Adrenal gland (tissue), 12 donors: ENCODE measurements around the gene RNH1. TPM values are rescaled to one million over a fixed set of nuclear protein-coding genes. Genes with fewer than 3 reads are reported as not detected.

Source experiments
- DNase-seq, 7 donors: peaks; one replicate each; pipeline ENCODE4 v3.0.0-alpha.2; 2019 to 2020
- H3K27ac ChIP-seq, 5 donors: fragments of 200-600 bp; sonication (generic) in 4 of 5; 1 replicate in 3 of 5; 2 replicates in 2 of 5; pipeline versions ENCODE4 v1.5.1 to v1.8.0; 2016 to 2020; ENCODE audit warnings: mild to moderate bottlenecking in 1 of 5
- H3K27me3 ChIP-seq: fragments of 200-600 bp; 2 replicates; pipeline ENCODE4 v1.8.0; 2021
- H3K36me3 ChIP-seq, 2 donors: fragments of 200-600 bp; replicated peaks in 1 of 2; 1 replicate in 1 of 2; 2 replicates in 1 of 2; pipeline versions ENCODE4 v1.5.1 to v1.8.0; 2018 to 2022
- H3K4me1 ChIP-seq, 2 donors: fragments of 200-600 bp; replicated peaks in 1 of 2; 1 replicate in 1 of 2; 2 replicates in 1 of 2; pipeline versions ENCODE4 v1.5.1 to v1.8.0; 2018 to 2021
- H3K4me3 ChIP-seq, 4 donors: fragments of 200-600 bp; sonication (generic) in 3 of 4; one replicate each; pipeline ENCODE4 v1.5.1; 2016 to 2018
- H3K9me3 ChIP-seq, 3 donors: fragments of 200-600 bp; sonication (generic) in 1 of 3; replicated peaks in 1 of 3; 1 replicate in 2 of 3; 2 replicates in 1 of 3; pipeline versions ENCODE4 v1.5.1 to v1.8.0; 2016 to 2021
- POLR2A ChIP-seq, 2 donors: fragments of 450-650 bp; IDR thresholded peaks; one replicate each; pipeline ENCODE4 v1.6.1; 2017; ENCODE audit warnings: antibody characterized with exemption in 2 of 2, mild to moderate bottlenecking in 2 of 2, moderate library complexity in 1 of 2
- WGBS, 4 donors: extraction: QIAGEN DNeasy Blood & Tissue Kit in 2 of 4; methylation state at CpG; one replicate each; pipeline versions ENCODE4 v1.1.5 to v1.1.7; 2013 to 2017; 5-methylcytosine and 5-hydroxymethylcytosine counted together
- intact Hi-C, 2 donors: fragments of 100-400 bp; cut with DNase I; formaldehyde crosslinking; loops; one replicate each; pipeline versions ENCODE4 v1.14.1 to v1.15.0; 2022 to 2023
- polyA plus RNA-seq, 3 donors: library from polyadenylated mRNA; stranded (reverse); fragments of 200-250 nt in 2 of 3; fragments of 350-450 nt in 1 of 3; fragmentation: Illumina TruSeq in 1 of 3; extraction: RNeasy Lipid Tissue Mini Kit (QIAGEN cat#74804) in 1 of 3; gene quantifications; one replicate each; pipeline ENCODE4 v1.2.3, GENCODE V29; 2013 to 2014
- total RNA-seq, 9 donors: library from RNA; depleted of rRNA in 4 of 9; stranded (reverse); fragments of >200 nt in 4 of 9; fragments of 120-200 nt in 1 of 9; fragmentation: NEBNext Ultra II Directional in 1 of 9; extraction: Animal tissue kit (Norgen Biotek cat#: 25700) in 1 of 9; gene quantifications; one replicate each; pipeline versions ENCODE4 v1.1.0 to v1.2.4, GENCODE V29; 2013 to 2023
- TF ChIP-seq, protein P1 (sequence below), 6 experiments: fragments of 450-650 bp in 4 of 6; fragments of 200-600 bp in 2 of 6; sonication (generic) in 1 of 6; IDR thresholded peaks; 1 replicate in 5 of 6; 2 replicates in 1 of 6; pipeline versions ENCODE4 v1.5.1 to v1.8.0; 2016 to 2021; ENCODE audit warnings: antibody characterized with exemption in 6 of 6, mild to moderate bottlenecking in 2 of 6, moderate library complexity in 1 of 6
- donor health status: healthy with polysubstance abuse.
- donor health status: Bipolar disorder and iron deficiency.
- donor health status: DM: yes; HTN: yes; CAD: no.
- donor health status: DM: no; HTN: no; CAD: no.
- donor health status: DM: no; HTN: no; CAD: no.
- donor health status: DM: yes; HTN: yes; CAD: no.

RNH1 gene
- total and polyA plus RNA-seq, 12 donors: 36.3 to 342 (median 205) TPM

DNA sequence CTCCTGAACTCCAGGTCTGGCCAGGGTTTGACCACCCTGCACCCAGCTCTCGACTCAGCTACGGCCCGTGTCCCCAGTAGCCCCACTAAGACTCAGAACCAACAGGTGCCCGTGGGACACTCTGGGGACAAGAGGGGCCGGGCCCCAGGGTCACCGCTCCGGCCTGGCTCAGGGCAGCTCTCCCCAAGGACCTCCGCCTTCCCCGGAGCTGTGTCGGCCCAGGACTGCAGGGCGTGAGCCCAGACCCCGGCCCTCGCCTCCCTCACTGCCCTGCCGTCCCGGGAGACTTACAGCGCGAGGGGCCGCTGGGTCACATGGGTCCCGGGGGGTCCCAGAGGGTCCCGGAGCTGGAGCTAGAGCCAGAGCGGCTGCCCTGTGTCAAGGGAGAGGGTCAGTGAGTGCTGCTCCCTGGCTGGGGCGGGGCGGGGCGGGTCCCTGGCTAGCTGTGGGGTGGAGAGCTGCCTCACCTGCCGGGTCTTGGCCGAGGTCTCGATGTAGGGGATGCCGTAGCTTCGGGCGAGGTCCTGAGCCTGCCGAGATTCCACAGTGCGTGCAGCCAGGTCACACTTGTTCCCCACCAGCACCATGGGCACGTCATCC, 26.0 kb upstream of the RNH1 start:
- Histone ChIP-seq H3K4me3 (no peak overlapping the region), H3K27ac (no peak overlapping the region), H3K4me1 (peaks cover 14 to 26% of the 10 kb centered on the region in 2 donors), H3K36me3 (peaks cover 0 to 27% of the 10 kb centered on the region in 2 donors), H3K9me3 (no peaks in the 10 kb centered on the region), H3K27me3 (no peaks in the 10 kb centered on the region)
- 93 to 97% (median 94%) methylated on average over 3 to 33 of the region's 33 CpGs for WGBS, 4 donors
- peak in 2 of 7 donors; percentile 14 to 22 for DNase-seq
- intact Hi-C loops: no loop called here
- TF ChIP-seq POLR2A (IDR thresholded peaks at IDR 0.05): no peak
- TF ChIP-seq, protein P1, sequence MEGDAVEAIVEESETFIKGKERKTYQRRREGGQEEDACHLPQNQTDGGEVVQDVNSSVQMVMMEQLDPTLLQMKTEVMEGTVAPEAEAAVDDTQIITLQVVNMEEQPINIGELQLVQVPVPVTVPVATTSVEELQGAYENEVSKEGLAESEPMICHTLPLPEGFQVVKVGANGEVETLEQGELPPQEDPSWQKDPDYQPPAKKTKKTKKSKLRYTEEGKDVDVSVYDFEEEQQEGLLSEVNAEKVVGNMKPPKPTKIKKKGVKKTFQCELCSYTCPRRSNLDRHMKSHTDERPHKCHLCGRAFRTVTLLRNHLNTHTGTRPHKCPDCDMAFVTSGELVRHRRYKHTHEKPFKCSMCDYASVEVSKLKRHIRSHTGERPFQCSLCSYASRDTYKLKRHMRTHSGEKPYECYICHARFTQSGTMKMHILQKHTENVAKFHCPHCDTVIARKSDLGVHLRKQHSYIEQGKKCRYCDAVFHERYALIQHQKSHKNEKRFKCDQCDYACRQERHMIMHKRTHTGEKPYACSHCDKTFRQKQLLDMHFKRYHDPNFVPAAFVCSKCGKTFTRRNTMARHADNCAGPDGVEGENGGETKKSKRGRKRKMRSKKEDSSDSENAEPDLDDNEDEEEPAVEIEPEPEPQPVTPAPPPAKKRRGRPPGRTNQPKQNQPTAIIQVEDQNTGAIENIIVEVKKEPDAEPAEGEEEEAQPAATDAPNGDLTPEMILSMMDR (IDR thresholded peaks at IDR 0.05): no peak

GRCh38 chr11:532527-532985, 25.5 kb upstream of the RNH1 start:
- H3K36me3 ChIP-seq: peaks cover 0 to 27% of the 10 kb centered on the region in 2 donors
- DNase-seq: no peak
- H3K9me3 ChIP-seq: no peaks in the 10 kb centered on the region
- no peak overlapping the region for H3K27ac ChIP-seq
- TF ChIP-seq POLR2A (IDR thresholded peaks at IDR 0.05): no peak
- TF ChIP-seq, protein P1 (IDR thresholded peaks at IDR 0.05): no peak
- intact Hi-C loops: no loop called here
- no peak overlapping the region for H3K4me3 ChIP-seq
- H3K27me3 ChIP-seq: no peaks in the 10 kb centered on the region
- 87 to 89% (median 88%) methylated on average over 10 to 23 of the region's 23 CpGs for WGBS, 4 donors
- peaks cover 14 to 24% of the 10 kb centered on the region in 2 donors for H3K4me1 ChIP-seq

DNA sequence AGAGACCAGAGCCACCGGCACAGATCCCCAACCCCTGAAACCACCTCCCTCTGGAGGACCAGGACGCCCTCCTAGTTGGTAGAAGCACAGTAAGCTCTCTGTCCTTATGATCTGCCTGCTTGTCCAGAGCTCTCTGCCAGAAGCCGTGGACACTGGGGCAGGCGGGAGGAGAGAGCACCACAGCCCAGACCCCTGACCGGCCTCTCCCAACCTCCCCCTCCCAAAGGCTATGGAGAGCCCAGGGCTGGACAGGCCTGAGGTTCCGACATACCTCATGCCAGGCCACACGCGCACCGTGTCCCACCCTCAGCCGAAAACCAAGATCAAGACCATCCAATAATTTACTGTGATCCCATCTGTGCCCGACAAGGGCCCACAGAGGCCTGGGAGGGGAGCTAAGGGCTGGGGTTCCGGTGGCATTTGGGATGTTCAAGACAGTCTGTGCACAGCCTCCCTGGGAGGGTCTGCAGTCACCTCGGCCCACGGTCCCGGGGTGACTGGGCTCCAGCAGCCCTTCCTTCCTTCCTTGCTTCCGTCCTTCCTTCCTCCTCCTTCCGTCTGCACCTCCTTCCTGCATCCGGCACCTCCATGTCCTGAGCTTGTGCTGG, 25.0 kb upstream of the RNH1 start:
- H3K4me1 ChIP-seq: peaks cover 11 to 18% of the 10 kb centered on the region in 2 donors
- H3K4me3 ChIP-seq: no peak overlapping the region
- intact Hi-C loops: no loop called here
- H3K27ac ChIP-seq: no peak overlapping the region
- TF ChIP-seq, protein P1 (IDR thresholded peaks at IDR 0.05): no peak
- TF ChIP-seq POLR2A (IDR thresholded peaks at IDR 0.05): no peak
- no peaks in the 10 kb centered on the region for H3K27me3 ChIP-seq
- no peak for DNase-seq
- WGBS, 4 donors: 83 to 93% (median 91%) methylated on average over 11 to 18 of the region's 18 CpGs
- H3K9me3 ChIP-seq: no peaks in the 10 kb centered on the region
- peaks cover 0 to 27% of the 10 kb centered on the region in 2 donors for H3K36me3 ChIP-seq

- intact Hi-C loops: no loop called here
- Histone ChIP-seq H3K9me3 (no peaks in the 10 kb centered on the region), H3K4me3 (no peak overlapping the region), H3K36me3 (peaks cover 0 to 27% of the 10 kb centered on the region in 2 donors), H3K27me3 (no peaks in the 10 kb centered on the region), H3K4me1 (peaks cover 10 to 12% of the 10 kb centered on the region in 2 donors), H3K27ac (no peak overlapping the region)
- 88 to 92% (median 90%) methylated on average over 16 to 28 of the region's 28 CpGs for WGBS, 4 donors
- no peak for DNase-seq
- TF ChIP-seq POLR2A (IDR thresholded peaks at IDR 0.05): no peak
- TF ChIP-seq, protein P1 (IDR thresholded peaks at IDR 0.05): no peak
Observed at GRCh38 chr11:530960-531831, 24.2 kb upstream of the RNH1 start.
